Measurements from ENCODE around the gene MAPRE3. TPM values are rescaled to one million over a fixed set of nuclear protein-coding genes. Genes with fewer than 3 reads are reported as not detected.
A peak's percentile ranks its signal among the peaks of the same experiment; 100 is the strongest.

Gene MAPRE3
- total and polyA plus RNA-seq, 8 donors: 4.7 to 56.8 (median 10.1) TPM

DNA sequence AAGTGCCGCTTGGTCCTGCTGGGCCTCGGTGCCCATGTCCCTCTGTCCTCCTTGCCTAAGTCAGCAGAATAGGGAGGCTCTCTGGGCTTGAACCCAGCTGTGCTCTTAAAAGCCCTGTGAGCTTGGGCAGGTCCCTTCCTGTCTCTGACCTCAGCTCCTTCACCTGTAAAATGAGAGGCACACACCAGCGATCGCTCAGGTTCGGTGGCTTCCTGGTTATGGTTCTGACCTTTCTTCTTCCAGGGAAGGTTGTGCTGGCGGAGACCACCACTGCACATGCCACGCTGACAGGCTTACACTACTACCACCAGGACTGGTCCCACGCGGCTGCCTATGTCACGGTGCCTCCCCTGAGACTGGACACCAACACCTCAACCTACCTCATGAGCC, 36.1 kb upstream of the MAPRE3 start:
- H3K36me3 ChIP-seq: no peaks in the 10 kb centered on the region
- 80 to 89% methylated on average over 10 of the region's 10 CpGs for WGBS, 2 donors
- DNase-seq: peak in 1 of 6 donors; percentile 2
- H3K27ac ChIP-seq: no peak overlapping the region
- ATAC-seq: no peak
- TF ChIP-seq, protein P1, sequence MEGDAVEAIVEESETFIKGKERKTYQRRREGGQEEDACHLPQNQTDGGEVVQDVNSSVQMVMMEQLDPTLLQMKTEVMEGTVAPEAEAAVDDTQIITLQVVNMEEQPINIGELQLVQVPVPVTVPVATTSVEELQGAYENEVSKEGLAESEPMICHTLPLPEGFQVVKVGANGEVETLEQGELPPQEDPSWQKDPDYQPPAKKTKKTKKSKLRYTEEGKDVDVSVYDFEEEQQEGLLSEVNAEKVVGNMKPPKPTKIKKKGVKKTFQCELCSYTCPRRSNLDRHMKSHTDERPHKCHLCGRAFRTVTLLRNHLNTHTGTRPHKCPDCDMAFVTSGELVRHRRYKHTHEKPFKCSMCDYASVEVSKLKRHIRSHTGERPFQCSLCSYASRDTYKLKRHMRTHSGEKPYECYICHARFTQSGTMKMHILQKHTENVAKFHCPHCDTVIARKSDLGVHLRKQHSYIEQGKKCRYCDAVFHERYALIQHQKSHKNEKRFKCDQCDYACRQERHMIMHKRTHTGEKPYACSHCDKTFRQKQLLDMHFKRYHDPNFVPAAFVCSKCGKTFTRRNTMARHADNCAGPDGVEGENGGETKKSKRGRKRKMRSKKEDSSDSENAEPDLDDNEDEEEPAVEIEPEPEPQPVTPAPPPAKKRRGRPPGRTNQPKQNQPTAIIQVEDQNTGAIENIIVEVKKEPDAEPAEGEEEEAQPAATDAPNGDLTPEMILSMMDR (IDR thresholded peaks at IDR 0.05): no peak
- H3K4me1 ChIP-seq: no peaks in the 10 kb centered on the region
- no peaks in the 10 kb centered on the region for H3K9me3 ChIP-seq
- H3K27me3 ChIP-seq: no peaks in the 10 kb centered on the region
- no peak overlapping the region for H3K4me3 ChIP-seq
- intact Hi-C loops (cut with DNase I): no loop called here
- FAIRE-seq: no peak

DNA sequence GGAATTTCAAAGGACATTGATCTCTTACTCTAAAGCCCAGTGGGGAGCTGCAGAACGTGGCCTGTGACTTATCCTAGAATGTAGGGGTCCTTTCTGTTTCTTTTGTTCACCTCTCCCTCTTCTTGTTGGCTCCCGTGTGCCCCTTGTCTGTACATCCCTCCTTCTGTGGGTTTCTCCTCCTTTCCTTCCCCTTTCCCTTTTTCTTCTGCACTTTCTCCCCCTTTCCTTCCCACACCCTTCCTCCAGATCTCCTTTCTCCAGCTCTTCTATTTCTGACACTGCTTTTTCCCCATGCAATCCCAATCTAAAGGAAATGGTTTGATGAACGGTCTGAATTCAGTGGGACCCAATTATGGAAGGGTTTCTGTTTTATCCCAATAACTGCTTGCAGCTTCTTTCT, 35.5 kb upstream of the MAPRE3 start:
- no peaks in the 10 kb centered on the region for H3K4me1 ChIP-seq
- intact Hi-C loops (cut with DNase I): no loop called here

DNA sequence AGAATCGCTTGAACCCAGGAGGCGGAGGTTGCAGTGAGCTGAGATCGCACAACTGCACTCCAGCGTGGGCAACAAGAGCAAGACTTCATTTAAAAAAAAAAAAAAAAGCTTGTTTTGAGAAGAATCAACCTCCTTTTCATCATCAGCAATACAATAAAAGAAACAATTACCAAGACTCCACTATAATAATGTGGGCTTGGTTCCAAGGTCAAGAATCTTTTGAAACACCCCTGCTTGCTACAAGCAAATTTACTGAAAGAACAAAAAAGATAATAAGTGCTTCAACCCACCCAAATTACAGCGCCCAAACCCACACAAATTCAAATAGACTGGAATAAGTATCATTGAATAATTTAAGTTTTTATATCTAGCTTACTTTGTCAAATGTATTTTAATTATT, 33.6 kb upstream of the MAPRE3 start:
- intact Hi-C loops (cut with DNase I): no loop called here
- no peaks in the 10 kb centered on the region for H3K9me3 ChIP-seq
- no peaks in the 10 kb centered on the region for H3K36me3 ChIP-seq
- no peak overlapping the region for H3K4me3 ChIP-seq
- ATAC-seq (no peak), DNase-seq (no peak), FAIRE-seq (no peak)
- H3K4me1 ChIP-seq: no peaks in the 10 kb centered on the region
- no peak overlapping the region for H3K27ac ChIP-seq
- 81 to 85% methylated on average over 5 of the region's 5 CpGs for WGBS, 2 donors
- TF ChIP-seq, protein P1 (IDR thresholded peaks at IDR 0.05): no peak
- H3K27me3 ChIP-seq: no peaks in the 10 kb centered on the region

More for the DNA sequence above, 35.5 kb upstream of the MAPRE3 start:
- Histone ChIP-seq H3K27me3 (no peaks in the 10 kb centered on the region), H3K27ac (no peak overlapping the region), H3K4me3 (no peak overlapping the region), H3K36me3 (no peaks in the 10 kb centered on the region), H3K9me3 (no peaks in the 10 kb centered on the region)
- WGBS, 2 donors: 49 to 61% methylated on average over 3 of the region's 3 CpGs
- FAIRE-seq: no peak
- TF ChIP-seq, protein P1 (IDR thresholded peaks at IDR 0.05): no peak
- DNase-seq: no peak
- no peak for ATAC-seq

DNA sequence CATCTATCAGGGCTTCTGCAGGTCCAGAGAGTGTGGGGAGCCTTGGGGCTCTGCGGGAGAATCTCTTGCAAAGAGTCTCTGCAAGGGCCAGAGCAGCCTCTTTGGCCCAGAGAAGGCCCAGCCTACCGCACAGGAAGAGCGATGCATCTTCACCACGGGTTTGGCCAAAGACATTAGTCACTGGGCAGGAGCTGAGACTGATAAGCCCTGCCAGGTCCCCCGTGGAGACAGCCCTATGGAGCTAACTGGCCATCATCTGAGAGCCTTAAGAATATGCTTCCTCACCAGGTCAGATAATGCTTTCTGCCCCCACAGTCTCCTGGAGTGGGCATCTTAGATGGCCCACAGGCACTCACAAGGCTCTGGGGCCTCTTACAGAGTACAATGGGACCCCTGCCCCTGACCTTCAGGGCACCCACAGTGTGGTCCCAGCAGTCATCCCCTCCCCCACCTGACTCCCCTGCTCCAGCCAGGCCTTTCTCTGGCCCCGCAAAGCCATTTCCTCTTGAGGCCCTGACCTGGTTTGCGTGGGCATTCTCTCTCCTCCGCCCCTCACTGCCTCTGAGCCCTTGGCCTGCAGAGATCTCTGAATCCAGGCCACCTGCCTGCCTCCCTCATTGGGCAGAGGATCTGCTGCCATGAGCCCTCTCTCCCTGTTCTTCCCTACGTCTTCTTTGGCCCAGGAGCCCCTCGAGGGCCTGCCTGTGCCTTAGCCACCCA, 31.9 kb upstream of the MAPRE3 start:
- 71 to 75% methylated on average over 10 of the region's 10 CpGs for WGBS, 2 donors
- H3K36me3 ChIP-seq: no peaks in the 10 kb centered on the region
- DNase-seq (no peak), ATAC-seq (no peak), FAIRE-seq (no peak)
- TF ChIP-seq, protein P1 (IDR thresholded peaks at IDR 0.05): no peak
- H3K4me1 ChIP-seq: no peaks in the 10 kb centered on the region
- H3K4me3 ChIP-seq: no peak overlapping the region
- H3K9me3 ChIP-seq: no peaks in the 10 kb centered on the region
- intact Hi-C loops (cut with DNase I): no loop called here
- no peaks in the 10 kb centered on the region for H3K27me3 ChIP-seq
- no peak overlapping the region for H3K27ac ChIP-seq

DNA sequence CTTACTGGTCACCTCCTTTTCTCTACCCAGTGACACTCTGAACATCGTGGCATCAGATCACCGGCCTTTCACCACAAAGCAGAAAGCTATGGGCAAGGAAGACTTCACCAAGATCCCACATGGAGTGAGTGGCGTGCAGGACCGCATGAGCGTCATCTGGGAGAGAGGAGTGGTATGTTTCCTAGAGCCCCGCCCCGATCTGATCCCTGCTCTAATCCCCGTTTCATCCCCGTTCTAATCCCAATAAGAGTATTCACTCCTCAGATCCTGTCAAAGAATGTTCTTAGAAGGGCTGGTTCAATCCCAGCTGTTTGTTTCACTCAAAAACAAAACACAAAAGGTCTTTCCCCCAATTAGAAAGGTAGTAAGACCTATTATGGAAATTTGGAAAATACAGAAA, 30.4 kb upstream of the MAPRE3 start:
- Histone ChIP-seq H3K9me3 (no peaks in the 10 kb centered on the region), H3K27ac (no peak overlapping the region), H3K4me1 (no peaks in the 10 kb centered on the region), H3K4me3 (no peak overlapping the region), H3K36me3 (no peaks in the 10 kb centered on the region), H3K27me3 (no peaks in the 10 kb centered on the region)
- FAIRE-seq (no peak), DNase-seq (no peak), ATAC-seq (no peak)
- TF ChIP-seq, protein P1 (IDR thresholded peaks at IDR 0.05): no peak
- WGBS, 2 donors: 80 to 86% methylated on average over 9 of the region's 9 CpGs
- intact Hi-C loops (cut with DNase I): loop anchor here in 1 of 3 donors (5.0 kb wide), 1 partner anchor 93 kb away; the partner anchor contains the start of gene DPYSL5
